DMS53 (cell line): ENCODE measurements around the gene KLHL25.
"Not testable (repeated sequence)": the region's sequence is repeated elsewhere in the genome, so short reads cannot be mapped to it uniquely, and the experiment has no call there.

Experiments used
- DNase-seq: peaks from one replicate; lab custom pipeline; 2025; lab: John Stamatoyannopoulos, UW

The KLHL25 gene, protein sequence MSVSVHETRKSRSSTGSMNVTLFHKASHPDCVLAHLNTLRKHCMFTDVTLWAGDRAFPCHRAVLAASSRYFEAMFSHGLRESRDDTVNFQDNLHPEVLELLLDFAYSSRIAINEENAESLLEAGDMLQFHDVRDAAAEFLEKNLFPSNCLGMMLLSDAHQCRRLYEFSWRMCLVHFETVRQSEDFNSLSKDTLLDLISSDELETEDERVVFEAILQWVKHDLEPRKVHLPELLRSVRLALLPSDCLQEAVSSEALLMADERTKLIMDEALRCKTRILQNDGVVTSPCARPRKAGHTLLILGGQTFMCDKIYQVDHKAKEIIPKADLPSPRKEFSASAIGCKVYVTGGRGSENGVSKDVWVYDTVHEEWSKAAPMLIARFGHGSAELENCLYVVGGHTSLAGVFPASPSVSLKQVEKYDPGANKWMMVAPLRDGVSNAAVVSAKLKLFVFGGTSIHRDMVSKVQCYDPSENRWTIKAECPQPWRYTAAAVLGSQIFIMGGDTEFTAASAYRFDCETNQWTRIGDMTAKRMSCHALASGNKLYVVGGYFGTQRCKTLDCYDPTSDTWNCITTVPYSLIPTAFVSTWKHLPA

DNA sequence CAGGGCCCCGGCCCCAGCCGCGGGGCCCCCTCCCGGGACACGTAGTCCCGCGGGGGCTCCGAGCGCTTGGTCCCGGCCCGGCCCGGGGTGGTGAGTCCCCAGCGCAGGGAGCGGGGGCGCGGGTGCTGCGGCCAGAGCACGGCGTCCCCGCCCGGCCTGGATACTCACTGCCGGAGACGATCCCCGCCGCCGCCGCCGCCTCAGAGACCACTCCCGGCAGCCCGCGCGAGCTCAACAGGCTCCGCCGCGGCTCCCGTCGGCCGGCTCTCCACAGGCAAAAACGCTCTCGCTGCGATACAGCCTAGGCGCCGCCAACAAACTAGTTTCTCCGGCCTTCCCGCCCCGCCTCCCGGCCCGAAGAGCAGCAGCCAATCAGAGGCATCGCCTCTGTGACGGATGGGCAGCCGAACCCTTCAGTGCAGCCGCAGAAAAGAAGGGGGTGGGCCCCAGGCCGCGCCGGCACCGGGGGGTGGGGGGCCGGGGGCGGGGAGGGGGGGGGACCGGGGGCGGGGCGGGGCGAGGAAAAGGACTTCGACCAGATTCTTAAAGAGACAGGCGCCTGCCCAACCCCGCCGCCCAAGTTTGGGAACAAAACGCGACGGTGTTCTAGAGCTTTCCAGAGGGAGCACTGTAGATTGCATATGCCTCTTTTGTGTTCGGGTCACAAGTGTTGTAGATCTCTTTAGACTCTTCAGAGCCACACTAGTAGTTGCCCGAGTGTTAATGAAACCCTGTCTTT lies at the start of gene KLHL25:
Gene KLHL25, minus strand, starts transcription at position 328 of the 739 bp plus-strand sequence. CDS start 25,115 bp downstream, outside the sequence.
- peak; percentile 94 for DNase-seq

DNA sequence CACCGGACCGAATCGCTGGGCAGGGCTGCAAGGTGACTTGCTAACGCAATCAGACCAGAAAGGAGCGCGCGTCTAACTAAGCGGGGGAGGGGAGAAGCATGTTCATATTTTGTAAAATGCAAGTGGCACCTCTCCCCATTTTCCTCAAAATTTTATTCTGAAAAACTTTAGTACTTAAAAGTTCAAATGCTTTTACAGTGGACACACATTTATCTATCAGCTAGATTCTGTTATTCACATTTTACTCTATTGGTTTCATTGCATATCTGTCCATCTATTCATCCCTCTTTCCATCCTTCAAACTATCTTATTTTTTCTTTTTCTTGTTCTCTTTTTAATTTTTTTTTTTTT lies 46.1 kb upstream of the KLHL25 start:
- no peak for DNase-seq

DNA sequence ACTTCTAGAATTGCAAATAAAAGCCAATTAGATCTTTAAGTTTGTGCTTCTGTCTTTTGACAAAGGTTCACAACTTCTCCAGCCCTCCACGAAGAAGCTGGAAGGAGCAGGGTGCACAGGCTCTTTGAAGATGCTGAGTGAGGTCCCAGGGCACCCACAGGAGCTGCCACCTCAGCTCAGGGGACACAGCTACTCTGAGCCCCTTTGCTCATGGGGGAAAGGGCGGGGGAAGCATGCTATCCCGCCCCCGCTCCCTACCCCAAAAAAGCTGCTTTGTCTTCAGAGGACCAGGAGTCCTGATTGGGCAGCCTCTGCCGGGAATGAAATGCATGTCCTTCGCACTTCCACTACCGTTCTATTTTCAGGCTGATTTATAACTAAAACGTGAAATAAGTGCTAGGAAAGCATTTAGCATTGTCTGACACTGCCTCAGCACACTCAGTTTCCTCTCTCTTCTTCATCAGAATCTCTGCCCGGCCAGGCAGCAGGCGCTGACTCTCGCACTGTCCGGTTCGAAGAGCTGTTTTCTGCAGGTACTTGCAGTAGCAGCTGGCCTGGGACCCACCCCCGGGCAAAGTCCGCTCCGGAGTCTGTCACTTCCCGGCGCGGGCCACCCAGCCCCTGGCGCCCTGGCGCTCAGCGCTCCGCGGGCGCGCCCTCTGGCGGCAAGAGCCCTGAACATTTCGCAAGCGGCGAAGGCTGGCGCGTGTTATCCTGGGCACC lies 45.5 kb upstream of the KLHL25 start:
- DNase-seq = peak; percentile 92

DNA sequence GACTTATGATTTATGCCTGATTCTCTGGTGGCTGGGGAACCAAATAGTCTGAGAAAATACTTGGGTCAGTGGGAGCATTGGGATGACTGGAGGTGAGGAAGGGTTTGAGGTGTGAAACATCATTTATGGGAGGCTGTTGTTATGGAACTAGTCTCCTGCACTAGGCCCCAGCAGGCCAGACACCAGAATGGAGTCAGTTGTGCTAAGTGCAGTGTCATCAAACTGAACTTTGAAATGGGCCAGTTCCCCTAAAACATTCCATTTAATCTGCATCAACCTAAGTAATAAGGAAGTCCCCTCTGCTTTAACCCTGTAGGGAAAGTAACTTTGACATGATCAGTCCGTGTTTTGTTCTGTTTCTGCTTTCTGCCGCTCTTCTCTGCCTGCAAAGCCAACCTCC lies 44.9 kb upstream of the KLHL25 start:
- DNase-seq = no peak

DNA sequence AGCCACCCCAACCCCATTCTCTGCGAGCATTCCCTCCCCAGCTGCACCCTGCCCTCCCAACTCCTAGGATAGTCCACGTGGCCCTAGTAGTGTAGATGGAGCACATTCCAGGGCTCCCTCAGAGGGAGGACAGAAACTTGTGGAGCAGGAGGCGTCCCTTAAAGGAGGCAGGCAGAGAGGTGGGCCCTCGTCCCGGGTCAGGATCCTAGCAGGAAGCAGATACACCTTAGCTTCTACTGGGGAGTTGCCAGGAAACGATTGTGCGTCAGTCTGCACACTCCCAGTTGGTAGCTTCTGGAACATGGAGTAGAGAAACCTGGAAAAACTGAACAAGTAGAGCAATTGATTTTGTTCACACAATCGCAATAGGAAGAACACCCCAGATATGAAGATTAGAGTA lies 43.9 kb upstream of the KLHL25 start:
- no peak for DNase-seq

DNA sequence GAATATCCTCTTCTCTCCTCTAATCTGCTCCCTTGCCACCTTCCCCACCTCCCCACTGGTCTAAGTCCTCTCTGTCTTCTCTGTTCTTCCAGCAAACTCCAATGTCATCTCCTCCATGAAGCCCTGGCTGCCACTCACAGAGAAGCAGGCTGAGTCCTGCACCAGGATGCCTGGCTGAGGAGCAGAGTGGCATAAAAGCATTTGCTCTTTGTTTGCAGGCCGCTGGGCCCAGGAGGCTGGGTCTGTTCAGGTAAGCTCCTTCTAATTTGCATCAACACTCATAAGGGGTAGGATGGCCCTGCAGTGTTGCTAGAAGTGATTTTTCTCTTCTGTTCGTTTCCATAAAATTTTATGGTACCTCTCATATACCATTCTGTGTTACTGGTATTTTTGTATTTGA lies 43.2 kb upstream of the KLHL25 start:
- DNase-seq = peak; percentile 19

DNA sequence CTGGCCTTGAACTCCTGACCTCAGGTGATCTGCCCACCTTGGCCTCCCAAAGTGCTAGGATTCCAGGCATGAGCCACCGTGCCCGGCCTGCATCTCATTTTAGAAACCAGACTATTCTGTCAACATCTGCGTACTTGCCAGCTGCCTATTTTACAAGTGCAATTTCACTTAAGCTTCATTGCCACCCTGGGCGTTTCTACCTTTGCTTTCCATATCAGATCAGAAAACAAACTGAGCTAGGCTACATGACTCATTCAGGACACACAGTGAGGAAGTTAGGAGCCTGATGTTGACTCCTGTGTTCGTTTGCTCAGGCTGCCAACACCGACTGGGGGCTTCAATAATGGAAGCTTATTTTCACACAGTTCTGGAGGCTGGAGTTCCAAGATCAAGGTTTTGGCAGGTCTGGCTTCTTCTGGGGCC lies 42.3 kb upstream of the KLHL25 start:
- peak; percentile 85 for DNase-seq

DNA sequence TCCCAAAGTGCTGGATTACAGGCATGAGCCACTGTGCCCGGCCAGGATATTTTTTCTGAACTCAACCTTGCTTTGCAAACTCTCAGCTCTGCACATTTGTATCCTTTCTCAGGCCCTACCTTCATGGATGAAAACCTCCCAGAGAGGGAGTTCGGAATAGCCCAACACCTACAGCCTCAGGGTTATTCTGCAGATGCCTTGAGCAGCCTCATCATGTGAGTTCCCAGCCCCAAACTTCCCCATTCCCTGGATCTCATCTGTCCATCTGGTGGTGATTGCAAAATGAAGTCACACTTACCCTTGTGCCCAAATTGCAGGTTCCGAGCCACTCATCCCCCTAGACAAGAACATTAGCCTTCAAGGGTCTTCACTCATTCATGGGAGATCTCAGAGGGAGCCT lies 39.9 kb upstream of the KLHL25 start:
- no peak for DNase-seq

DNA sequence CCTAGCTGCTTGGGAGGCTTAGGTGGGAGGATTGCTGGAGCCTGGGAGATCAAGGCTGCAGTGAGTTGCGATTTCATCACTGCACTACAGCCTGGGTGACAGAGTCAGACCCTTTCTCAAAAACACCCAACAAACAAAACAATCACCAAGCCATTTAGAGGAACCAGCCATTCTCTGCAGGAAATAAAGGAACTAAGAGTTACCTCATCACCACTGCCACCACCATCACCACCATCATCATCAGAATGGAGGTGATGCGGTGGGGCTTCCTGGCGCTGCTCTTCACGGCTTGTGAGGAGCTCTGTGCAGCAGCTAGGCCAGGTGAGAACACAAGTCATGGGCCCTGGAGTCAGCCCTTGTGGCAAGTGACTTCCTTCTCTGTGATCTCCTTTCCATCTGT lies 37.7 kb upstream of the KLHL25 start:
- DNase-seq = no peak

DNA sequence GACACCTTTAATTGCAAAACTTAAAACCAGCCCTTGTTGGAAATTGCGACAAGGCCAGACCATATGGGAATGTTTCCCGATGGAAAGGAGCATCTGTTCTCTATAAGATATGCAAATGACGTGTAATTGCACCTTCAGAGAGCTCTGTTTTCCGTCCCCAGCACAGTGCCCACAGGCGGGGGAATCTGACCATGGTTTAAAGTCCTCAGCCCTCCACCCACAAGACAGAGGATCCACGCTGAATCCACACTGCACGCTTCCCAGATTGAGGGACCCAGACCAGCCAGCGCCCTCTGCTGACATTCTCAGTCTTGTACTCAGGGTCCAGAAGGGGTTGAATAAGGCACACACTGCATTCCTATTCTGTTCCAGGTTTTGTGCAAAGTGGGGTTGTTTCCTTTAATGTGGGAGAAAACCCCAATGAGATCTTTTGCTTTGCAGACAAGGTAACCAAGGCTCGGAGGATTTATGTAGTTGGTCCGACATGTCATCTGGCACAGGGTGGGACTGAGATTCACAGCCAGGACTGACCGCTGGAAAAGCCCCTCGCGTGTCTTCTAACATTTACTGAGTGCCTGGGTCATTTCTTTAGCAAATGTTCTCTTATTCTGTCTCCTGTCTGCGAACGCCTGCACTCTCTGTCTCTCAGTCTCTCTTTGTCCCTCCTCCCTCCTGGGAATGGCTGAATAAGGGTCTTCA lies 36.8 kb upstream of the KLHL25 start:
- DNase-seq = peak; percentile 60

DNA sequence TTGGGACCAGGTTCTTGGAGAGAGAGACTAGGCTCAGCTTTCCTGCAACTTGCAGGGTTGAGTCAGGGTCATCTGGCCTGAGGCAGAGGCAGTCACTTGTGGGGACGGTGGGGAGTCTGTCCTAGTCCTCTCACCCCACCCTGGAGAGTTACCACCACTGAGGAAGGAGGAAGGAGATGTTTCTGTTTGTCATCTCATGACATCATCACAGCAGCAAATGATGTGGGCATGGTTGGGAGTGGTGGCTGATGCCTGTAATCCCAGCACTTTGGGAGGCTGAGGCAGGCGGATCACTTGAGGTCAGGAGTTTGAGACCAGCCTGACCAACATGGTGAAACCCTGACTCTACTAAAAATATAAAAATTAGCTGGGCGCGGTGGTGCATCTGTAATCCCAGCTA lies 35.0 kb upstream of the KLHL25 start:
- not testable (repeated sequence) for DNase-seq

DNA sequence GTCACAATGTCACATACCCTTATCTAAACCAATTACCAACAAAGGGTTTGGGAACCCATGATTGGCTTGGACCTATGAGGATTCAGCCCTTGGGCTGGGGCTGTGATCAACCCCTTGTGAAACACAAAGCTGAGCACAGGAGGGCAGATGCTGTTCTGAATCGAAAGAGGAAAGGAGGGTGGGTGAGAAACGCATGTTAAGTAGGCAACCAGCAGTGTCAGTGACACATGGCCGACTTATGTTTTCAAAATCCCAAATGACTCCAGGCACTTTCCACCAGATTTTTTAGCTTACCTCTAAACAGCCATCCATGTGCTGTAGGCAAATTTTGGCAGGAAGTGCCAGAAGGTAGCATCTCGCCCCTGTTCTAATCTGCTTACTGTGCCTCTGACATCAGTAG lies 34.1 kb upstream of the KLHL25 start:
- no peak for DNase-seq

DNA sequence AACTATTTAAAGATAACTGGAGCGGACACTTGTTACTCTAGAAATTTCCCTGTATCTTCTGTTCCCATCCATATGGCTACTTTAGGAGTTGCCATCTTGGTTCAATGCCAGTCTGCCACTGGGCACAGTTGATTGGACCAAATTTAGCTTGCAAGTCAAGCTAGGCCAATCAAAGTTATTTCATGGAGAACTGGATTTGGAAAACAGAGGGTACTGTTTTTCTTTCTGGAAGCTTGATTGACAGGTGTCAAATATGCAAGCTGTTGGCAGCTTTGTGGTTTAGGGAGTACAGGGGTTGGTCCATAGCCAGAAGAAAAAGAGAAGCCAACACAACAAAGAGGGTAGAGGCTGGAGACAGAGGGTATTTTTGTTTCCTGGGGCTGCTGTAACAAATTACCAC lies 33.4 kb upstream of the KLHL25 start:
- no peak for DNase-seq

DNA sequence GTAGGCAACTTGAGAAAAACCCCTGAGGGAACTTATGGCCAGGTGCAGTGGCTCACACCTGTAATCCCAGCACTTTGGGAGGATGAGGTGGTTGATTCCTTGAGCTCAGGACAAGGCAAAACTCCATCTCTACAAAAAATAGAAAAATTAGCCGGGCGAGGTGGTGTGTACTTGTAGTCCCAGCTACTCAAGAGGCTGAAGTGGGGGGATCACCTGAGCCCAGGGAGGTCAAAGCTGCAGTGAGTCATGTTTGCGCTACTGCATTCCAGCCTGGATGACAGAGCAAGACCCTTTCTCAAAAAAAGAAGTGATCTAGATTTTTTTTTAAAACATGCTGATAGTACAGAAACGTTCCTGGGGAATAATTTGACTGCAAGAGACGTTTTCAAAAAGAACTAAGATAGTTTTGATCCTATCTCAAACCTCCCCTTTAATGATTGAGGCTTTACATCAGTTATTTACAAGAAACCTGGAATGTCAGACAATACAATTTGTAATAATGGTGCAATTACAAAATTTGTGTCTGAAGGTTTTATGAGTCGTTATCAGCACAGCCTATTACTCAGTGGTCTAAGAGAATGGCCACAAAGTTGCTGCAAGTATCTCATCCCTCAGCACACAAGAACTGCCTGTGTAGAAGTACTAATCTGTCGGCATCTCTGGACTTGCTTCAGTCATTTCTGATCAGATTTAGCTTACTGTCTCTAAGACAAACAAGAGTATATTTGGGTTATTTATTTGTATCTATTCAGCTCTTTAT lies 32.2 kb upstream of the KLHL25 start:
- no peak for DNase-seq

DNA sequence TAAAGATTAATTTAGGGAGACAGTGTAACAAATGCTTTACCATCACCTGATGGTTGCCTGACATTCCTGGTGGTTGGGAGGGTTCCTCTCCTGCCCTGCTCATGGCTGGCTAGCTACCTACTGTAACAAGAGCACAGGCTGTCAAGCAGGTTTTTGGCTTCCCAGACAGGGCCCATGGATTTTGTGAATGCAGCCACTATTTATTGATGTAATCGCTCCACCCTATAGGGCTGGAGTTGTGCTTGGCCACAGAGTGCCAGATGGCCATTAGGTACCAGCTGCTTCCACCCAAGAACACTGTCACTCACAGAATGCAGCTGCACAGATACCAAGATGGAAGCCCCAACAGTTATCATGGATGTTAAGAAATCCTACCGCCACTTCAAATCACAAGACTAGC lies 31.0 kb upstream of the KLHL25 start:
- peak; percentile 20 for DNase-seq

DNA sequence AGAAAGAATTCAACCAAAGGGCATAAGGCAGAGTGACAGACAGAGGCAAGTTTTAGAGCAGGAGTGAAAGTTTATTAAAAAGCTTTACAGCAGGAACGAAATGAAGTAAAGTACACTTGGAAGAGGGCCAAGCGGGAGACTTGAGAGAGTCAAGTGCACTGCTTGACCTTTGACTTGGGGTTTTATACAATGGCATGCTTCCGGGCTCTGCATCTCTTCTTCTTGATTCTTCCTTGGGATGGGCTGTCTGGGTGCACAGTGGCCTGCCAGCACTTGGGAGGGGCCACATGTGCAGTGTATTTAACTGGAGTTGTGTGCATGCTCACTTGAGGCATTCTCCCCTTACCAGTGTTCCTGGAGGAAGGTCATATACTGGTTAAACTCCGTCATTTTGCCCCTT lies 30.4 kb upstream of the KLHL25 start:
- peak; percentile 6 for DNase-seq

DNA sequence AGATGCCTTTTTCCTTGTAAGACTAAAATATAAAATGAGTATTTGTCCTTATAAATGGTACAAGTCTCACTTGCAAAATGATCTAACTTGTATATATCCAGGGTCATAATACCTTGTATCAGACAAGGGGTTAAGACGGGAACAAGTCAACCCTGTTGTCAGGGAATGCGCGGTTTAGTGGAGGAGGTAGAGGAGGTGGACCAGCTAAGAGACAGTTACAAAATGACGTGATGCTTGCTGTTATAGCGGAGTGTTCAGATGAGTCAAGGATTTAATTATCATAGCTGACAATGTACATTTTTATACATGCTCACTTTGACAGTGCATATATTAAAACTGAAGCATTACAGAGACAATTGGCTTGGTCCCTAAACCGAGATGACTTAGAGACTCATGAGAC lies 26.8 kb upstream of the KLHL25 start:
- DNase-seq = no peak

DNA sequence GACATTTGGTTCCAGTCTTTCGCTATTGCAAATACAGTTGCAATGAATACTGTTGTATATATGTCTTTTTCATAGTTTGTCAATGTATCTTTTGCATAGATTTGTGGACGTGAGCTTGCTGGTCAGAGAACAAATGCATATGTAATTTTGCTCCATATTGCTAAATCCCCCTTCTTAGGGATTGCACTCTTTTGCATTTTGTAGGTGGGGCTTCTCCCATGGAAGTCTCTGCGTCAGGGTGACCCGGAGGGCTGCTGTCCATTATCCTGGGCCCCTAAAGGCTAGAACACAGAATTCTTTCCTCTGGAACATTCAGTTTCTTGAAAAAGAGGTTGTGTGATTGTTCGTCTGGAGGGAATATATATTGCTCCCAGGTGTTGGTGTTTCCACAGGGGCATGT lies 25.2 kb upstream of the KLHL25 start:
- DNase-seq = no peak

DNA sequence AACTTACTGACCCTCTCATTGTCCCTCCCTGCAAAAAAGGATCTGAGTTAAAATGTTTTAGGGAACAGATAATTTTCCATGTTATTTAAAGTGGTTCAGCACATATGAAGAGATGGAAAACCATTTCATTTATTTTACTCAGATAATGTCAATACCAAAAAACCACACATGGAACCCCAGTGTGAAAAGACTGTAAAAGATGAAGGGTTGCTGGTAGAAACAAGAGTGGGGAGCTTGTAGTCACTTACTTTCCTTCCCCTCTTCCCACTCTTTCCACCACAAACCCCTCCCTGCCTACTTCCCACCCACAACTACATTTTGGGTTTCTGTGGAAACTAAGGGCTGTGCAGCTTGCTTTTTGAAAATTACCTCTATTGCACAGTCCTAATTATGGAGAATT lies 18.5 kb upstream of the KLHL25 start:
- no peak for DNase-seq

DNA sequence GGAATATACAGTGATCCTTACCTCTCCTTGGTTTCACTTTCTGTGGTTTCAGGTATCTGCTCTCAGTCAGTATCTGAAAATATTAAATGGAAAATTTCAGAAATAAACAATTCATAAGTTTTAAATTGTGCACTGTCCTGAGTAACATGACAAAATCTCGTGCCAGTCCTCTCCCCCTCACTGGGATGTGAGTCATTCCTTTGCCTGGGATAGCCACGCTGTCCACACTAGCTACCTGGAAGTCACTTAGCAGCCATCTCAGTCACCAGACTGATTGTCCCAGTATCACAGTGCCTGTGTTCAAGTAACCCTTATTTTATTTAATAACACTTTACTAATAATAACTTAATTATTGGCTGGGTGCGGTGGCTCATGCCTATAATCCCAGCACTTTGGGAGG lies 15.3 kb upstream of the KLHL25 start:
- DNase-seq = no peak

DNA sequence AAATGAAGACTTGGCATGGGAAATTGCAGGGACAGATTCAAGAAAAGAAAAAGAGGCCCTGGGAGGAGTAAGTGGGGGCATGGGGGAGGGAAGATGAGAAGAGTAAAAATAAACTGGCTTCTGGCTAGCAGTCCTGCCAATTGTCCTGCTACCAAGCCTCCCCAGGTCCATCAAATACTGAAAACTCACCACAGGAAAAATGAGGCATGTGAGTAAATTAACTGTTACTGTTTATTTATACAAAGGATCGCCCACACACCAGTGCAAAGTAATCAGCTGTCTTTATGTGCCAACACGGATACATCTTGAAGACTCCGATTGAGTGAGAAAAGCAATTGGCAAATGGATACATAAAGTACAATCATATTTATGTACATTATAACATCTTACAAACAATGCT lies 10.7 kb upstream of the KLHL25 start:
- no peak for DNase-seq
